ENCODE measurements around the gene BICDL2.
A peak's percentile ranks its signal among the peaks of the same experiment; 100 is the strongest.

BICDL2 gene

GRCh38 chr16:3023669-3024478 lies 12.9 kb downstream of the BICDL2 start, which contains the start of the genes HCFC1R1 and THOC6:
Gene HCFC1R1 (minus strand): TSS chr16:3023942. CDS start chr16:3023941, 1 bp downstream.
Gene THOC6 (plus strand): TSS chr16:3024035. CDS start chr16:3024327, 292 bp downstream.
- DNase-seq: peak; percentile 98

- DNase-seq: no peak
Measured at GRCh38 chr16:3023415-3023668, 13.4 kb downstream of the BICDL2 start.

GRCh38 chr16:3022684-3023414 lies 13.9 kb downstream of the BICDL2 start:
- peak; percentile 32 for DNase-seq

GRCh38 chr16:3022208-3022683 lies 14.5 kb downstream of the BICDL2 start:
- DNase-seq: peak; percentile 90

GRCh38 chr16:3021449-3022207 lies 15.1 kb downstream of the BICDL2 start:
- peak; percentile 77 for DNase-seq

- no peak for DNase-seq
Measured at GRCh38 chr16:3020604-3021448, 15.9 kb downstream of the BICDL2 start.

- peak; percentile 86 for DNase-seq
Measured at GRCh38 chr16:3020247-3020603, 16.5 kb downstream of the BICDL2 start, which contains the start of gene TNFRSF12A. Gene TNFRSF12A (plus strand): TSS chr16:3020368. CDS start chr16:3020398, 30 bp downstream.

- no peak for DNase-seq
Measured at GRCh38 chr16:3019594-3020246, 17.0 kb downstream of the BICDL2 start.

GRCh38 chr16:3017794-3018506 lies 18.8 kb downstream of the BICDL2 start, which contains the start of gene CLDN6:
Gene CLDN6 (minus strand): TSS chr16:3018183. CDS start chr16:3016021, 2,162 bp downstream.
- no peak for DNase-seq

- no peak for DNase-seq
Measured at GRCh38 chr16:3017344-3017743, 19.4 kb downstream of the BICDL2 start.

GRCh38 chr16:3015865-3016521 lies 20.8 kb downstream of the BICDL2 start:
- no peak for DNase-seq

GRCh38 chr16:3014971-3015370 lies 21.8 kb downstream of the BICDL2 start:
- DNase-seq: no peak

GRCh38 chr16:3013998-3014690 lies 22.6 kb downstream of the BICDL2 start:
- no peak for DNase-seq

GRCh38 chr16:3013491-3013951 lies 23.2 kb downstream of the BICDL2 start:
- DNase-seq: no peak

GRCh38 chr16:3012828-3013420 lies 23.8 kb downstream of the BICDL2 start, which contains the start of gene CLDN9:
Gene CLDN9 (plus strand): TSS chr16:3012923. CDS start chr16:3013363, 440 bp downstream.
- DNase-seq: no peak

GRCh38 chr16:3012246-3012645 lies 24.5 kb downstream of the BICDL2 start:
- no peak for DNase-seq

GRCh38 chr16:3010510-3010909 lies 26.2 kb downstream of the BICDL2 start:
- DNase-seq: no peak

GRCh38 chr16:3009568-3010390 lies 27.0 kb downstream of the BICDL2 start:
- DNase-seq: no peak
